H9 (cell line): ENCODE measurements around the gene ZNF611. TPM values are rescaled to one million over a fixed set of nuclear protein-coding genes. Genes with fewer than 3 reads are reported as not detected.
"Not testable (repeated sequence)": the region's sequence is repeated elsewhere in the genome, so short reads cannot be mapped to it uniquely, and the experiment has no call there.

Experiments used
- DNase-seq: peaks from one replicate; pipeline ENCODE4 v3.0.0-alpha.2; 2017
- H2AFZ ChIP-seq: one replicate; pipeline ENCODE4 v1.6.1; 2013; ENCODE audit warnings: mild to moderate bottlenecking, low read length, control low read depth, moderate library complexity
- H2AK5ac ChIP-seq: 2 replicates; pipeline ENCODE4 v1.6.1; 2013; ENCODE audit warnings: low read length, control low read depth, mixed read lengths; ENCODE audit not compliant: insufficient read length
- H2BK120ac ChIP-seq: one replicate; pipeline ENCODE4 v1.6.1; 2013; ENCODE audit warnings: low read depth, mild to moderate bottlenecking, low read length, control low read depth, inconsistent platforms; ENCODE audit not compliant: poor library complexity, severe bottlenecking
- H2BK12ac ChIP-seq: 2 replicates; pipeline ENCODE4 v1.6.1; 2013; ENCODE audit warnings: low read length, control low read depth, mixed read lengths, low read depth; ENCODE audit not compliant: insufficient read length
- H2BK15ac ChIP-seq: 2 replicates; pipeline ENCODE4 v1.6.1; 2013; ENCODE audit warnings: low read depth, low read length, control low read depth
- H2BK20ac ChIP-seq: one replicate; pipeline ENCODE4 v1.6.1; 2013; ENCODE audit warnings: low read depth, mild to moderate bottlenecking, low read length, control low read depth, inconsistent platforms; ENCODE audit not compliant: poor library complexity, severe bottlenecking
- H2BK5ac ChIP-seq: 2 replicates; pipeline ENCODE4 v1.6.1; 2013; ENCODE audit warnings: low read length, control low read depth, mixed read lengths; ENCODE audit not compliant: insufficient read length
- H3K14ac ChIP-seq: 2 replicates; pipeline ENCODE4 v1.6.1; 2013; ENCODE audit warnings: low read length, control low read depth; ENCODE audit not compliant: insufficient read depth
- H3K18ac ChIP-seq: 2 replicates; pipeline ENCODE4 v1.6.1; 2013; ENCODE audit warnings: low read depth, mild to moderate bottlenecking, mixed read lengths, low read length, control low read depth; ENCODE audit not compliant: insufficient read length
- H3K23ac ChIP-seq: 2 replicates; pipeline ENCODE4 v1.6.1; 2013; ENCODE audit warnings: low read length, control low read depth, mixed read lengths, low read depth; ENCODE audit not compliant: insufficient read length
- H3K23me2 ChIP-seq: 2 replicates; pipeline ENCODE4 v1.6.1; 2013; ENCODE audit warnings: low read depth, mild to moderate bottlenecking, mixed read lengths, low read length, control low read depth; ENCODE audit not compliant: insufficient read length, poor library complexity, severe bottlenecking
- H3K27ac ChIP-seq: 2 replicates; pipeline ENCODE4 v1.5.1; 2013; ENCODE audit warnings: low read length, control low read depth, mixed read lengths, low read depth; ENCODE audit not compliant: insufficient read length
- H3K27me3 ChIP-seq: 2 replicates; pipeline ENCODE4 v1.6.1; 2013; ENCODE audit warnings: low read length, control low read depth, inconsistent platforms; ENCODE audit not compliant: insufficient read depth
- H3K4ac ChIP-seq: 2 replicates; pipeline ENCODE4 v1.6.1; 2013; ENCODE audit warnings: low read depth, mild to moderate bottlenecking, control low read depth, inconsistent platforms, low read length, moderate library complexity
- H3K4me1 ChIP-seq: 2 replicates; pipeline ENCODE4 v1.6.1; 2013; ENCODE audit warnings: low read length, control low read depth, inconsistent platforms; ENCODE audit not compliant: insufficient read depth
- H3K4me2 ChIP-seq: 2 replicates; pipeline ENCODE4 v1.6.1; 2013; ENCODE audit warnings: low read length, control low read depth, mixed read lengths; ENCODE audit not compliant: insufficient read length, insufficient read depth
- H3K56ac ChIP-seq: 2 replicates; pipeline ENCODE4 v1.6.1; 2013; ENCODE audit warnings: low read depth, mild to moderate bottlenecking, mixed read lengths, low read length, control low read depth; ENCODE audit not compliant: insufficient read length
- H3K79me1 ChIP-seq: 2 replicates; pipeline ENCODE4 v1.6.1; 2013; ENCODE audit warnings: low read depth, mild to moderate bottlenecking, moderate library complexity, low read length, control low read depth, inconsistent platforms; ENCODE audit not compliant: insufficient read depth, poor library complexity, severe bottlenecking
- H3K79me2 ChIP-seq: 2 replicates; pipeline ENCODE4 v1.6.1; 2013; ENCODE audit warnings: low read length, control low read depth, inconsistent platforms; ENCODE audit not compliant: insufficient read depth
- H3K9ac ChIP-seq: 2 replicates; pipeline ENCODE4 v1.6.1; 2013; ENCODE audit warnings: low read length, control low read depth, mixed read lengths; ENCODE audit not compliant: insufficient read length; ENCODE audit errors: extremely low read depth
- H3K9me3 ChIP-seq: one replicate; pipeline ENCODE4 v1.6.1; 2013; ENCODE audit warnings: low read depth, low read length, inconsistent platforms; ENCODE audit not compliant: control insufficient read depth
- H3T11ph ChIP-seq: one replicate; pipeline ENCODE4 v1.6.1; 2013; ENCODE audit warnings: mild to moderate bottlenecking, low read length, control low read depth, inconsistent platforms
- H4K20me1 ChIP-seq: one replicate; pipeline ENCODE4 v1.6.1; 2013; ENCODE audit not compliant: control insufficient read depth, insufficient read length, insufficient read depth
- H4K5ac ChIP-seq: 2 replicates; pipeline ENCODE4 v1.6.1; 2013; ENCODE audit warnings: low read depth, mild to moderate bottlenecking, mixed read lengths, low read length, control low read depth; ENCODE audit not compliant: insufficient read length
- H4K8ac ChIP-seq: replicated peaks from 2 replicates; pipeline ENCODE4 v1.6.1; 2013; ENCODE audit warnings: low read length, control low read depth, mixed read lengths, low read depth; ENCODE audit not compliant: insufficient read length
- H4K91ac ChIP-seq: 2 replicates; pipeline ENCODE4 v1.6.1; 2013; ENCODE audit warnings: low read depth, mild to moderate bottlenecking, moderate library complexity, mixed read lengths, low read length, control low read depth; ENCODE audit not compliant: insufficient read length
- H3K27ac Mint-ChIP-seq, 3 experiments: 2 replicates in 2 of 3; 3 replicates in 1 of 3; pipeline ENCODE4 v1.8.0; 2020 to 2021; ENCODE audit warnings: mixed read lengths in 3 of 3, mild to moderate bottlenecking in 1 of 3, moderate library complexity in 1 of 3
- H3K27me3 Mint-ChIP-seq: 2 replicates; pipeline ENCODE4 v1.8.0; 2021; ENCODE audit warnings: low read depth, mild to moderate bottlenecking, moderate library complexity, mixed read lengths
- H3K36me3 Mint-ChIP-seq, 3 experiments: 2 replicates in 2 of 3; 3 replicates in 1 of 3; pipeline ENCODE4 v1.8.0; 2020 to 2021; ENCODE audit warnings: low read depth in 3 of 3, mixed read lengths in 3 of 3; ENCODE audit not compliant: insufficient read depth in 1 of 3
- H3K4me1 Mint-ChIP-seq, 2 experiments: 2 replicates each; pipeline ENCODE4 v1.8.0; 2020; ENCODE audit warnings: mixed read lengths in 2 of 2
- H3K4me3 Mint-ChIP-seq, 2 experiments: 2 replicates in 1 of 2; 3 replicates in 1 of 2; pipeline ENCODE4 v1.8.0; 2020 to 2021; ENCODE audit warnings: mild to moderate bottlenecking in 2 of 2, mixed read lengths in 2 of 2, moderate library complexity in 1 of 2
- H3K9me3 Mint-ChIP-seq, 2 experiments: 2 replicates in 1 of 2; 3 replicates in 1 of 2; pipeline ENCODE4 v1.8.0; 2020; ENCODE audit warnings: mild to moderate bottlenecking in 2 of 2, mixed read lengths in 2 of 2, moderate library complexity in 1 of 2
- CTCF ChIP-seq: fragments of 200-600 bp; sonication (generic); conservative IDR thresholded peaks from 3 replicates; pipeline ENCODE4 v1.8.0; 2021; ENCODE audit warnings: antibody characterized with exemption, mild to moderate bottlenecking
- WGBS: extraction: QIAGEN DNeasy Blood & Tissue Kit; methylation state at CpG from one replicate; pipeline ENCODE4 v1.1.7; 2013; ENCODE audit warnings: missing lambda C conversion rate, low lambda C conversion rate, mixed read lengths; ENCODE audit not compliant: insufficient read length; ENCODE audit errors: extremely low coverage; 5-methylcytosine and 5-hydroxymethylcytosine counted together
- total RNA-seq: library from RNA; stranded (reverse); gene quantifications from 2 replicates; pipeline ENCODE4 v1.2.1, GENCODE V29; 2021

The ZNF611 gene
- total RNA-seq, 1 experiment from 2014 or later, result 25.6 TPM

DNA sequence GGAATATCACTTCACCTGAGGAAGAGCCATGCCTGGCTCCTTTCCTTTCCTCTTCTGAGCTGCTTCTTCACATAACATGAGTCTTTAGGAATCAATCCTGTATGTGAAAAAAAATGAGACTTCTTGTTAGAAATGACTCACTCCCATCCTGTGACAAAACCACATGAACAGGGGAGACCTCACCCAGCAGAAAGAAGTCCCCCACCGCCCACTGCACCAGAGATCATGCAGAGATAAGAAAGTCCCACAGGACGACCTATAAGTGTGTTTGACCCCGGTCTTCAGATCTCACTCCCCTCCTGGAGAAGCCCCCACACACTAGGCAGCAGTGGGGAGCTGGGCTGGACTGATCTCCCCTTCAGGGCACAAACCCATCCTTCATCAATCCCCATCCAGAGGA lies 44.0 kb upstream of the ZNF611 start:
- Histone ChIP-seq H3K9me3 (no peaks in the 10 kb centered on the region), H4K5ac (no peak overlapping the region), H3K79me1 (no peaks in the 10 kb centered on the region), H3K4me1 (no peaks in the 10 kb centered on the region), H2BK15ac (no peak overlapping the region), H2BK5ac (no peak overlapping the region), H3K4ac (no peak overlapping the region), H3K18ac (no peak overlapping the region), H2BK120ac (no peak overlapping the region), H3K56ac (no peak overlapping the region), H3K79me2 (no peaks in the 10 kb centered on the region), H2BK12ac (no peak overlapping the region), H3T11ph (no peak overlapping the region), H3K27me3 (no peaks in the 10 kb centered on the region), H4K91ac (no peak overlapping the region), H3K23me2 (no peaks in the 10 kb centered on the region), H2BK20ac (no peak overlapping the region), H4K20me1 (no peaks in the 10 kb centered on the region), H3K14ac (no peak overlapping the region), H4K8ac (no peak overlapping the region), H3K4me2 (no peak overlapping the region), H2AFZ (no peak overlapping the region), H3K9ac (no peak overlapping the region), H3K23ac (no peak overlapping the region), H3K27ac (no peak overlapping the region), H2AK5ac (no peak overlapping the region)
- Mint-ChIP-seq H3K4me1 (peaks cover 3 to 7% of the 10 kb centered on the region in 2 experiments; a peak in 3 of 4 replicates), H3K4me3 (no peak overlapping the region), H3K9me3 (no peaks in the 10 kb centered on the region), H3K27ac (no peak overlapping the region), H3K27me3 (no peaks in the 10 kb centered on the region; the same call in 1 of the 2 replicates), H3K36me3 (peaks cover 0 to 18% (median 3%) of the 10 kb centered on the region in 3 experiments; a peak in 4 of 7 replicates)
- TF ChIP-seq CTCF, result no peak
- no CpG with 5 or more reads among the region's 3 CpGs for WGBS
- DNase-seq, result no peak

DNA sequence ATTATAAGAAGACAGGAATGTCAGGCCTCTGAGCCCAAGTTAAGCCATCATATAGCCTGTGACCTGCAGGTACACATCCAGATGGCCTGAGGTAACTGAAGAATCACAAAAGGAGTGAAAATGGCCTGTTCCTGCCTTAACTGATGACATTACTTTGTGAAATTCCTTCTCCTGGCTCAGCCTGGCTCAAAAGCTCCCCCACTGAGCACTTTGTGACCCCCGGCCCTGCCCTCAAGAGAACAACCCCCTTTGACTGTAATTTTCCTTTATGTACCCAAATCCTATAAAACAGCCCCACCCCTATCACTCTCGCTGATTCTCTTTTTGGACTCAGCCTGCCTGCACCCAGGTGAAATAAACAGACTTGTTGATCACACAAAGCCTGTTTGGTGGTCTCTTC lies 21.6 kb upstream of the ZNF611 start:
- not testable (repeated sequence) for H4K8ac ChIP-seq, H3K56ac ChIP-seq, H3K4me2 ChIP-seq, H3K23me2 ChIP-seq, H3K79me2 ChIP-seq, H2BK5ac ChIP-seq, H3K18ac ChIP-seq, H3K27ac Mint-ChIP-seq, H3K4me3 Mint-ChIP-seq, H2BK12ac ChIP-seq, H3K27ac ChIP-seq, H2AFZ ChIP-seq, H3K23ac ChIP-seq, H3K27me3 ChIP-seq, H2BK15ac ChIP-seq, H3K79me1 ChIP-seq, H4K91ac ChIP-seq, H3K27me3 Mint-ChIP-seq, H3K14ac ChIP-seq, H2BK20ac ChIP-seq, H2AK5ac ChIP-seq, DNase-seq, H4K20me1 ChIP-seq, H3K4ac ChIP-seq, H3K9ac ChIP-seq, H3K9me3 ChIP-seq, H3T11ph ChIP-seq, H4K5ac ChIP-seq, H2BK120ac ChIP-seq, H3K4me1 ChIP-seq
- H3K4me1 Mint-ChIP-seq, result peaks cover 11 to 19% of the 10 kb centered on the region in 2 experiments
- H3K36me3 Mint-ChIP-seq, result peaks cover 3 to 12% (median 4%) of the 10 kb centered on the region in 3 experiments; a peak in 5 of 7 replicates
- peaks cover 5 to 11% of the 10 kb centered on the region in 2 experiments; a peak in 3 of 5 replicates for H3K9me3 Mint-ChIP-seq
- WGBS, result no CpG with 5 or more reads among the region's 2 CpGs
